HepG2 (cell line): ENCODE data around the gene GABRG3.

ENCODE experiments used
- PHF8 ChIP-seq: sonication (generic); formaldehyde crosslinking; IDR thresholded peaks from 2 replicates; pipeline ENCODE4 v1.5.0; 2020; ENCODE audit warnings: missing genetic modification reagents
- TEAD2 ChIP-seq: sonication (generic); formaldehyde crosslinking; IDR thresholded peaks from 2 replicates; pipeline ENCODE4 v1.9.0; 2021; ENCODE audit warnings: missing genetic modification reagents
- ZNF160 ChIP-seq: sonication (generic); formaldehyde crosslinking; IDR thresholded peaks from 2 replicates; pipeline ENCODE4 v1.8.0; 2022; ENCODE audit warnings: mild to moderate bottlenecking, inconsistent platforms, missing genetic modification reagents
- ZNF629 ChIP-seq: sonication (generic); formaldehyde crosslinking; conservative IDR thresholded peaks from 2 replicates; pipeline ENCODE4 v1.5.0; 2020; ENCODE audit warnings: missing genetic modification reagents
- TF ChIP-seq, protein P1 (sequence below): sonication (generic); formaldehyde crosslinking; IDR thresholded peaks from 2 replicates; pipeline ENCODE4 v1.5.0; 2020; ENCODE audit warnings: mild to moderate bottlenecking, missing genetic modification reagents, moderate library complexity
- TF ChIP-seq, protein P2 (sequence below): IDR thresholded peaks from 2 replicates; pipeline ENCODE4 v1.6.1; 2016
- TF ChIP-seq, protein P3 (sequence below): sonication (generic); formaldehyde crosslinking; IDR thresholded peaks from 2 replicates; pipeline ENCODE4 v1.4.0; 2020; ENCODE audit warnings: missing genetic modification reagents

DNA sequence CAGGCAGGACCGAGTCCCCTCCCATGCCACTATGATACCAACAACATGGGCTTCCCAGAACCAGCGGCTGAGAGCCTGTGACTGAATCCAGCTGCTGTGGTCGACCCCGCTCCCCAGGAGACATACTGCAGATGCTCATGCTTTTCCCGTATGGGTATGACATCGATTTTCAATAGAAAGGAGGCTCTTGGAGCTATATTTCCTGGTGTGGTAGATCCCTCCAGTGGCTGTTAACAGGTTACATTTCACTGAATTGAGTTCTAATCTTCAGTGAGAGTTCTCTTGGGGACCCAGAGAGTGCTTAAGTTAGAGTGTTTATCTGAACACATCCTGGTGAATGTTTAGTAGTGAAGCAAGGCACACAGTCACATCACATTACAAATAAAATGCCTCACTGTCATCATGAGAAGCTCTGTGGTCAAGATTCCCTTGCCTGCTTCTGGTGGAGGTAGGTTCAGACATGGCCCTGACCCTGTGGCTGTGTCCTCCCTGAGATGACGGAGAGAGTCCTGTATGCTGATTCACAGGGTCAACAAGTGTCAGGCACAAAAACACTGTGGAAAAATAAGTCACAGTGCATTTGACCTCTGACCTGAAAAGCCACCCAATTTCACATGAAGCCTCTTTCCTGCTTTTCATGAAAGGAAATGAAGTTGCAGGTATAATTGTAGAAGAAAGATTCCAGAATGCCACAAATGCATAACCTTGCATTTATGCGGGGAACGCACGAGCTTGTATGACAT is 110.9 kb downstream of the GABRG3 start:
- TF ChIP-seq ZNF160 (no peak), TEAD2 (CRISPR knock-in tag) (no peak), ZNF629 (CRISPR knock-in tag) (no peak), PHF8 (CRISPR knock-in tag) (no peak)
- TF ChIP-seq, protein P1, sequence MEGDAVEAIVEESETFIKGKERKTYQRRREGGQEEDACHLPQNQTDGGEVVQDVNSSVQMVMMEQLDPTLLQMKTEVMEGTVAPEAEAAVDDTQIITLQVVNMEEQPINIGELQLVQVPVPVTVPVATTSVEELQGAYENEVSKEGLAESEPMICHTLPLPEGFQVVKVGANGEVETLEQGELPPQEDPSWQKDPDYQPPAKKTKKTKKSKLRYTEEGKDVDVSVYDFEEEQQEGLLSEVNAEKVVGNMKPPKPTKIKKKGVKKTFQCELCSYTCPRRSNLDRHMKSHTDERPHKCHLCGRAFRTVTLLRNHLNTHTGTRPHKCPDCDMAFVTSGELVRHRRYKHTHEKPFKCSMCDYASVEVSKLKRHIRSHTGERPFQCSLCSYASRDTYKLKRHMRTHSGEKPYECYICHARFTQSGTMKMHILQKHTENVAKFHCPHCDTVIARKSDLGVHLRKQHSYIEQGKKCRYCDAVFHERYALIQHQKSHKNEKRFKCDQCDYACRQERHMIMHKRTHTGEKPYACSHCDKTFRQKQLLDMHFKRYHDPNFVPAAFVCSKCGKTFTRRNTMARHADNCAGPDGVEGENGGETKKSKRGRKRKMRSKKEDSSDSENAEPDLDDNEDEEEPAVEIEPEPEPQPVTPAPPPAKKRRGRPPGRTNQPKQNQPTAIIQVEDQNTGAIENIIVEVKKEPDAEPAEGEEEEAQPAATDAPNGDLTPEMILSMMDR (CRISPR knock-in tag): no peak
- TF ChIP-seq, protein P2, sequence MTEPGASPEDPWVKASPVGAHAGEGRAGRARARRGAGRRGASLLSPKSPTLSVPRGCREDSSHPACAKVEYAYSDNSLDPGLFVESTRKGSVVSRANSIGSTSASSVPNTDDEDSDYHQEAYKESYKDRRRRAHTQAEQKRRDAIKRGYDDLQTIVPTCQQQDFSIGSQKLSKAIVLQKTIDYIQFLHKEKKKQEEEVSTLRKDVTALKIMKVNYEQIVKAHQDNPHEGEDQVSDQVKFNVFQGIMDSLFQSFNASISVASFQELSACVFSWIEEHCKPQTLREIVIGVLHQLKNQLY (CRISPR knock-in tag): no peak
- TF ChIP-seq, protein P3, sequence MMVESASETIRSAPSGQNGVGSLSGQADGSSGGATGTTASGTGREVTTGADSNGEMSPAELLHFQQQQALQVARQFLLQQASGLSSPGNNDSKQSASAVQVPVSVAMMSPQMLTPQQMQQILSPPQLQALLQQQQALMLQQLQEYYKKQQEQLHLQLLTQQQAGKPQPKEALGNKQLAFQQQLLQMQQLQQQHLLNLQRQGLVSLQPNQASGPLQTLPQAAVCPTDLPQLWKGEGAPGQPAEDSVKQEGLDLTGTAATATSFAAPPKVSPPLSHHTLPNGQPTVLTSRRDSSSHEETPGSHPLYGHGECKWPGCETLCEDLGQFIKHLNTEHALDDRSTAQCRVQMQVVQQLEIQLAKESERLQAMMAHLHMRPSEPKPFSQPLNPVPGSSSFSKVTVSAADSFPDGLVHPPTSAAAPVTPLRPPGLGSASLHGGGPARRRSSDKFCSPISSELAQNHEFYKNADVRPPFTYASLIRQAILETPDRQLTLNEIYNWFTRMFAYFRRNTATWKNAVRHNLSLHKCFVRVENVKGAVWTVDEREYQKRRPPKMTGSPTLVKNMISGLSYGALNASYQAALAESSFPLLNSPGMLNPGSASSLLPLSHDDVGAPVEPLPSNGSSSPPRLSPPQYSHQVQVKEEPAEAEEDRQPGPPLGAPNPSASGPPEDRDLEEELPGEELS: no peak
